Stimulated activated naive B cell treated with anti-CD40 and anti-IgM and Interleukin-4, amounts not matched to agents 10 μg/mL and 1 μg/mL and 100 μg/mL, for 72 hours (primary cell): ENCODE data around the gene CDC42BPG.
"Not testable (repeated sequence)": the region's sequence is repeated elsewhere in the genome, so short reads cannot be mapped to it uniquely, and the experiment has no call there.

Experiments used
- ATAC-seq, 2 donors: fragments of 150-1000 bp; cut with Tn5 transposase; replicated peaks; 2 replicates each; pipeline ENCODE4 v1.10.0; 2021; ENCODE audit warnings: moderate library complexity in 1 of 2
- DNase-seq: peaks from one replicate; pipeline ENCODE4 v3.0.0; 2021
- H3K27ac Mint-ChIP-seq: one replicate; pipeline ENCODE4 v1.8.0; 2022; ENCODE audit warnings: mild to moderate bottlenecking, mixed read lengths
- H3K27me3 Mint-ChIP-seq, 2 donors: one replicate each; pipeline ENCODE4 v1.8.0; 2022; ENCODE audit warnings: mixed read lengths in 2 of 2
- H3K36me3 Mint-ChIP-seq, 2 donors: one replicate each; pipeline ENCODE4 v1.8.0; 2022; ENCODE audit warnings: mixed read lengths in 2 of 2, mild to moderate bottlenecking in 1 of 2
- H3K4me1 Mint-ChIP-seq, 2 donors: one replicate each; pipeline ENCODE4 v1.8.0; 2022; ENCODE audit warnings: mixed read lengths in 2 of 2, mild to moderate bottlenecking in 1 of 2
- H3K4me3 Mint-ChIP-seq, 2 donors: one replicate each; pipeline ENCODE4 v1.8.0; 2022; ENCODE audit warnings: mild to moderate bottlenecking in 2 of 2, mixed read lengths in 2 of 2, moderate library complexity in 1 of 2
- H3K9me3 Mint-ChIP-seq, 2 donors: one replicate each; pipeline ENCODE4 v1.8.0; 2022; ENCODE audit warnings: mixed read lengths in 2 of 2, mild to moderate bottlenecking in 1 of 2

The CDC42BPG gene

GRCh38 chr11:64854157-64854533 lies 9.7 kb upstream of the CDC42BPG start:
- H3K36me3 Mint-ChIP-seq = peaks cover 55 to 56% of the 10 kb centered on the region in 2 donors
- no peak for DNase-seq
- H3K27ac Mint-ChIP-seq = peak overlapping the region; percentile 97
- no peaks in the 10 kb centered on the region for H3K27me3 Mint-ChIP-seq
- peak overlapping the region; percentile 71 to 75 for H3K4me3 Mint-ChIP-seq
- no peaks in the 10 kb centered on the region for H3K9me3 Mint-ChIP-seq
- H3K4me1 Mint-ChIP-seq = peaks cover 74 to 93% of the 10 kb centered on the region in 2 donors
- ATAC-seq = no peak

GRCh38 chr11:64853709-64854108 lies 9.3 kb upstream of the CDC42BPG start:
- peak overlapping the region; percentile 97 for H3K27ac Mint-ChIP-seq
- no peak for ATAC-seq
- H3K27me3 Mint-ChIP-seq = no peaks in the 10 kb centered on the region
- peaks cover 74 to 93% of the 10 kb centered on the region in 2 donors for H3K4me1 Mint-ChIP-seq
- peaks cover 52% of the 10 kb centered on the region in 2 donors for H3K36me3 Mint-ChIP-seq
- no peaks in the 10 kb centered on the region for H3K9me3 Mint-ChIP-seq
- DNase-seq = no peak
- H3K4me3 Mint-ChIP-seq = peak overlapping the region; percentile 75 to 80

GRCh38 chr11:64852804-64853509 lies 8.5 kb upstream of the CDC42BPG start:
- Mint-ChIP-seq H3K4me3 (peak overlapping the region; percentile 75 to 80), H3K27ac (peak overlapping the region; percentile 97), H3K27me3 (no peaks in the 10 kb centered on the region), H3K4me1 (peaks cover 78 to 95% of the 10 kb centered on the region in 2 donors), H3K36me3 (peaks cover 47 to 48% of the 10 kb centered on the region in 2 donors), H3K9me3 (no peaks in the 10 kb centered on the region)
- peak in 1 of 2 donors; percentile 7 for ATAC-seq
- DNase-seq = peak; percentile 52

GRCh38 chr11:64851831-64852351 lies 7.4 kb upstream of the CDC42BPG start:
- Mint-ChIP-seq H3K36me3 (peaks cover 42 to 44% of the 10 kb centered on the region in 2 donors), H3K27me3 (no peaks in the 10 kb centered on the region), H3K4me1 (peaks cover 80 to 96% of the 10 kb centered on the region in 2 donors), H3K27ac (peak overlapping the region; percentile 97), H3K9me3 (no peaks in the 10 kb centered on the region), H3K4me3 (peak overlapping the region; percentile 75 to 80)
- ATAC-seq (peak; percentile 45 to 49), DNase-seq (peak; percentile 80)

- Mint-ChIP-seq H3K4me3 (peak overlapping the region; percentile 57 to 75), H3K9me3 (no peaks in the 10 kb centered on the region), H3K36me3 (peaks cover 34 to 39% of the 10 kb centered on the region in 2 donors), H3K4me1 (peaks cover 72 to 90% of the 10 kb centered on the region in 2 donors), H3K27me3 (no peaks in the 10 kb centered on the region), H3K27ac (peak overlapping the region; percentile 97)
- ATAC-seq = peak; percentile 72 to 78
- peak; percentile 93 for DNase-seq
Observed at GRCh38 chr11:64850979-64851567, 6.6 kb upstream of the CDC42BPG start.

GRCh38 chr11:64849598-64850356 lies 5.3 kb upstream of the CDC42BPG start:
- H3K9me3 Mint-ChIP-seq = no peaks in the 10 kb centered on the region
- H3K27ac Mint-ChIP-seq = peak overlapping the region; percentile 76
- peak overlapping the region; percentile 23 to 35 for H3K4me3 Mint-ChIP-seq
- peaks cover 21 to 26% of the 10 kb centered on the region in 2 donors for H3K36me3 Mint-ChIP-seq
- peaks cover 62 to 83% of the 10 kb centered on the region in 2 donors for H3K4me1 Mint-ChIP-seq
- no peak for ATAC-seq
- no peak for DNase-seq
- H3K27me3 Mint-ChIP-seq = no peaks in the 10 kb centered on the region

- Mint-ChIP-seq H3K27me3 (no peaks in the 10 kb centered on the region), H3K27ac (peak overlapping the region; percentile 76), H3K9me3 (no peaks in the 10 kb centered on the region), H3K36me3 (peaks cover 13 to 18% of the 10 kb centered on the region in 2 donors), H3K4me3 (peak overlapping the region; percentile 23 to 82), H3K4me1 (peaks cover 55 to 79% of the 10 kb centered on the region in 2 donors)
- ATAC-seq = peak; percentile 10 to 19
- DNase-seq = peak; percentile 61
Observed at GRCh38 chr11:64848826-64849597, 4.6 kb upstream of the CDC42BPG start.

GRCh38 chr11:64848214-64848825 lies 3.9 kb upstream of the CDC42BPG start:
- no peak for ATAC-seq
- H3K27me3 Mint-ChIP-seq = no peaks in the 10 kb centered on the region
- H3K27ac Mint-ChIP-seq = peak overlapping the region; percentile 75
- H3K4me3 Mint-ChIP-seq = peak overlapping the region; percentile 26 to 82
- peaks cover 8 to 13% of the 10 kb centered on the region in 2 donors for H3K36me3 Mint-ChIP-seq
- no peak for DNase-seq
- no peaks in the 10 kb centered on the region for H3K9me3 Mint-ChIP-seq
- peaks cover 57 to 79% of the 10 kb centered on the region in 2 donors for H3K4me1 Mint-ChIP-seq

- peaks cover 0 to 1% of the 10 kb centered on the region in 2 donors for H3K36me3 Mint-ChIP-seq
- no peaks in the 10 kb centered on the region for H3K27me3 Mint-ChIP-seq
- H3K27ac Mint-ChIP-seq = peak overlapping the region; percentile 81
- no peaks in the 10 kb centered on the region for H3K9me3 Mint-ChIP-seq
- ATAC-seq (peak; percentile 30 to 37), DNase-seq (peak; percentile 77)
- peaks cover 49 to 72% of the 10 kb centered on the region in 2 donors for H3K4me1 Mint-ChIP-seq
- peak overlapping the region in 1 of 2 donors; percentile 48 for H3K4me3 Mint-ChIP-seq
Observed at GRCh38 chr11:64846998-64847666, 2.7 kb upstream of the CDC42BPG start.

GRCh38 chr11:64845776-64846129 lies 1.3 kb upstream of the CDC42BPG start:
- not testable (repeated sequence) for H3K27ac Mint-ChIP-seq, ATAC-seq, DNase-seq, H3K4me3 Mint-ChIP-seq, H3K27me3 Mint-ChIP-seq, H3K9me3 Mint-ChIP-seq, H3K36me3 Mint-ChIP-seq
- H3K4me1 Mint-ChIP-seq = peaks cover 37 to 58% of the 10 kb centered on the region in 2 donors

GRCh38 chr11:64845129-64845775 lies 799 bp upstream of the CDC42BPG start:
- Mint-ChIP-seq H3K27ac (no peak overlapping the region), H3K4me3 (peak overlapping the region; percentile 41 to 80), H3K4me1 (peaks cover 36 to 55% of the 10 kb centered on the region in 2 donors), H3K9me3 (no peaks in the 10 kb centered on the region), H3K27me3 (no peaks in the 10 kb centered on the region), H3K36me3 (no peaks in the 10 kb centered on the region)
- no peak for DNase-seq
- no peak for ATAC-seq

- no peaks in the 10 kb centered on the region for H3K27me3 Mint-ChIP-seq
- H3K27ac Mint-ChIP-seq = no peak overlapping the region
- H3K9me3 Mint-ChIP-seq = no peaks in the 10 kb centered on the region
- no peak for DNase-seq
- peaks cover 29 to 41% of the 10 kb centered on the region in 2 donors for H3K4me1 Mint-ChIP-seq
- no peak for ATAC-seq
- peaks cover 0 to 3% of the 10 kb centered on the region in 2 donors for H3K36me3 Mint-ChIP-seq
- H3K4me3 Mint-ChIP-seq = peak overlapping the region; percentile 80 to 85
Observed at GRCh38 chr11:64843686-64844329, 645 bp downstream of the CDC42BPG start.
